Cardiac fibroblast (primary cell): ENCODE results near the gene CYSLTR2.

Experiments used
- DNase-seq, 2 donors: peaks; one replicate each; pipeline versions ENCODE4 v3.0.0 to v3.0.0-alpha.2; 2010; ENCODE audit warnings: low read depth in 2 of 2
- H3K4me3 ChIP-seq, 2 donors: replicated peaks in 1 of 2; 1 replicate in 1 of 2; 2 replicates in 1 of 2; pipeline ENCODE4 v1.5.1; 2011; ENCODE audit warnings: low read depth in 2 of 2, low read length in 2 of 2, mild to moderate bottlenecking in 2 of 2, moderate library complexity in 1 of 2
- CTCF ChIP-seq: IDR thresholded peaks from one replicate; pipeline ENCODE4 v1.5.1; 2011; ENCODE audit warnings: low read depth, mild to moderate bottlenecking, low read length, inconsistent platforms

The CYSLTR2 gene

GRCh38 chr13:48653472-48653939, at the start of gene CYSLTR2:
Gene CYSLTR2 (plus strand): TSS chr13:48653929. CDS start chr13:48706818, 52,889 bp downstream.
- TF ChIP-seq CTCF = no peak
- peak; percentile 62 to 77 for DNase-seq
- no peak within 1 kb of the TSS for H3K4me3 ChIP-seq

- H3K4me3 ChIP-seq = no peak overlapping the region
- DNase-seq = no peak
- TF ChIP-seq CTCF = no peak
Measured at GRCh38 chr13:48615049-48615448, 38.7 kb upstream of the CYSLTR2 start.

GRCh38 chr13:48618937-48619336, 34.8 kb upstream of the CYSLTR2 start:
- TF ChIP-seq CTCF = no peak
- no peak for DNase-seq
- no peak overlapping the region for H3K4me3 ChIP-seq

GRCh38 chr13:48621056-48621455, 32.7 kb upstream of the CYSLTR2 start:
- DNase-seq = no peak
- no peak for TF ChIP-seq CTCF
- H3K4me3 ChIP-seq = no peak overlapping the region

- no peak for TF ChIP-seq CTCF
- no peak for DNase-seq
- no peak overlapping the region for H3K4me3 ChIP-seq
Measured at GRCh38 chr13:48624016-48624415, 29.7 kb upstream of the CYSLTR2 start.

- TF ChIP-seq CTCF = no peak
- peak; percentile 36 to 62 for DNase-seq
- H3K4me3 ChIP-seq = no peak overlapping the region
Measured at GRCh38 chr13:48624858-48625257, 28.9 kb upstream of the CYSLTR2 start.

- no peak overlapping the region for H3K4me3 ChIP-seq
- no peak for TF ChIP-seq CTCF
- no peak for DNase-seq
Measured at GRCh38 chr13:48625413-48626076, 28.2 kb upstream of the CYSLTR2 start.
